Osteoblast (primary cell): ENCODE data around the gene CBX6. TPM values are rescaled to one million over a fixed set of nuclear protein-coding genes. Genes with fewer than 3 reads are reported as not detected.

Experiments used
- DNase-seq: peaks from one replicate; pipeline ENCODE4 v3.0.0; 2011; ENCODE audit warnings: low spot score, mixed read lengths; ENCODE audit not compliant: insufficient read length; ENCODE audit errors: missing footprints
- H2AFZ ChIP-seq: 2 replicates; pipeline ENCODE4 v1.6.0; 2011; ENCODE audit warnings: mild to moderate bottlenecking, low read length
- H3K27ac ChIP-seq: 2 replicates; pipeline ENCODE4 v1.5.1; 2011; ENCODE audit warnings: mild to moderate bottlenecking, low read depth, low read length, moderate library complexity
- H3K27me3 ChIP-seq: 2 replicates; pipeline ENCODE4 v1.6.0; 2012; ENCODE audit warnings: mild to moderate bottlenecking, control low read depth, inconsistent platforms, low read length, moderate library complexity; ENCODE audit not compliant: insufficient read depth
- H3K36me3 ChIP-seq: 2 replicates; pipeline ENCODE4 v1.5.1; 2011; ENCODE audit warnings: mild to moderate bottlenecking, low read length, control low read depth, moderate library complexity; ENCODE audit not compliant: insufficient read depth
- H3K4me1 ChIP-seq: 2 replicates; pipeline ENCODE4 v1.5.1; 2011; ENCODE audit warnings: mild to moderate bottlenecking, low read length, control low read depth, moderate library complexity; ENCODE audit not compliant: insufficient read depth
- H3K4me2 ChIP-seq: 2 replicates; pipeline ENCODE4 v1.6.0; 2011; ENCODE audit warnings: mild to moderate bottlenecking, low read length; ENCODE audit not compliant: insufficient read depth
- H3K4me3 ChIP-seq: fragments of 200-600 bp; sonication (generic); 3 replicates; pipeline ENCODE4 v1.5.1; 2012; ENCODE audit warnings: mild to moderate bottlenecking, low read length, inconsistent platforms; ENCODE audit not compliant: insufficient read depth
- H3K79me2 ChIP-seq: 2 replicates; pipeline ENCODE4 v1.6.0; 2012; ENCODE audit warnings: mild to moderate bottlenecking, low read length, control low read depth, inconsistent platforms; ENCODE audit not compliant: insufficient read depth
- H3K9me3 ChIP-seq: 2 replicates; pipeline ENCODE4 v1.5.1; 2011; ENCODE audit warnings: low read depth, low read length, control low read depth
- H4K20me1 ChIP-seq: 2 replicates; pipeline ENCODE4 v1.6.0; 2012; ENCODE audit warnings: mild to moderate bottlenecking, low read length, control low read depth; ENCODE audit not compliant: insufficient read depth
- total RNA-seq: library from RNA; depleted of rRNA; stranded (reverse); fragments of >200 nt; gene quantifications from 2 replicates; pipeline ENCODE4 v1.2.3, GENCODE V29; 2012
- TF ChIP-seq, protein P1 (sequence below): IDR thresholded peaks from 2 replicates; pipeline ENCODE4 v1.5.1; 2011; ENCODE audit warnings: mild to moderate bottlenecking, low read depth, low read length, moderate library complexity; ENCODE audit errors: extremely low read depth

CBX6 gene
- total RNA-seq, 1 donor = 58.6 TPM

DNA sequence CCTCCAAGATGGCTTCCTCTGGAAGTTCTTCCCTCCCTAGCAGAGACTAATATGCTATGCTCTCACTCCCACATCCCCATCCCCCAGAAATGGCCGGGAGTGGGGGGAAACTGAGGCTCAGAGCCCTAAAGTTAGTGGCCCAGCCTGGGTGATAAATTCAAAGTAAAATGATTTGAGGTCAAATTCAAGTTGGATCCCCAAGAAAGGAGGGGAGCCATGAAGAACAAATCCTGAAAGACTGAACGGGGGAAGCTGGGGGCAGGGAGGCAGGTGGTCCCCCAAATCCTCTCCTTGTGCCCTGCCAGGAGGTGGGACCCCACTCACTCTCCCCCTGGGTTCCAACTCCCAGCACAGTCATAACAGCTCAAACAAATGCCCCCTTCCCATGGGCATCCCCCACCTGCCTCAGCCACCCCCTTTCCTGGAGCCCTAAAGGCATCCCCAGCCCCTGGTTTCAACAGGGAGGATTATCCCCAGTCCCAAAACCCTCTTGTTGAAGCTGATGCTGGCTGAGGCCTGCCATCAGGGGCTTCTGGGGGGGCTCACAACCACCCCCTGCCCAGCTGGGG, 1.1 kb downstream of the CBX6 start:
- Histone ChIP-seq H3K4me3 (peak overlapping the region; percentile 85), H3K27me3 (peaks cover 12% of the 10 kb centered on the region), H3K36me3 (peaks cover 23% of the 10 kb centered on the region), H3K9me3 (no peaks in the 10 kb centered on the region), H3K27ac (peak overlapping the region; percentile 41), H4K20me1 (peaks cover 29% of the 10 kb centered on the region), H3K79me2 (peaks cover 32% of the 10 kb centered on the region), H3K4me1 (peaks cover 10% of the 10 kb centered on the region), H3K4me2 (peak overlapping the region; percentile 87), H2AFZ (peak overlapping the region; percentile 14)
- peak; percentile 50 for DNase-seq
- TF ChIP-seq, protein P1, sequence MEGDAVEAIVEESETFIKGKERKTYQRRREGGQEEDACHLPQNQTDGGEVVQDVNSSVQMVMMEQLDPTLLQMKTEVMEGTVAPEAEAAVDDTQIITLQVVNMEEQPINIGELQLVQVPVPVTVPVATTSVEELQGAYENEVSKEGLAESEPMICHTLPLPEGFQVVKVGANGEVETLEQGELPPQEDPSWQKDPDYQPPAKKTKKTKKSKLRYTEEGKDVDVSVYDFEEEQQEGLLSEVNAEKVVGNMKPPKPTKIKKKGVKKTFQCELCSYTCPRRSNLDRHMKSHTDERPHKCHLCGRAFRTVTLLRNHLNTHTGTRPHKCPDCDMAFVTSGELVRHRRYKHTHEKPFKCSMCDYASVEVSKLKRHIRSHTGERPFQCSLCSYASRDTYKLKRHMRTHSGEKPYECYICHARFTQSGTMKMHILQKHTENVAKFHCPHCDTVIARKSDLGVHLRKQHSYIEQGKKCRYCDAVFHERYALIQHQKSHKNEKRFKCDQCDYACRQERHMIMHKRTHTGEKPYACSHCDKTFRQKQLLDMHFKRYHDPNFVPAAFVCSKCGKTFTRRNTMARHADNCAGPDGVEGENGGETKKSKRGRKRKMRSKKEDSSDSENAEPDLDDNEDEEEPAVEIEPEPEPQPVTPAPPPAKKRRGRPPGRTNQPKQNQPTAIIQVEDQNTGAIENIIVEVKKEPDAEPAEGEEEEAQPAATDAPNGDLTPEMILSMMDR = no peak

GRCh38 chr22:38870312-38870741, 1.7 kb downstream of the CBX6 start:
- Histone ChIP-seq H3K9me3 (no peaks in the 10 kb centered on the region), H2AFZ (peak overlapping the region; percentile 14), H3K27me3 (peaks cover 10% of the 10 kb centered on the region), H3K36me3 (peaks cover 26% of the 10 kb centered on the region), H4K20me1 (peaks cover 33% of the 10 kb centered on the region), H3K79me2 (peaks cover 32% of the 10 kb centered on the region), H3K4me2 (peak overlapping the region; percentile 87), H3K4me1 (peaks cover 10% of the 10 kb centered on the region), H3K27ac (no peak overlapping the region), H3K4me3 (peak overlapping the region; percentile 85)
- peak; percentile 99 for DNase-seq
- TF ChIP-seq, protein P1 = peak; percentile 96

DNA sequence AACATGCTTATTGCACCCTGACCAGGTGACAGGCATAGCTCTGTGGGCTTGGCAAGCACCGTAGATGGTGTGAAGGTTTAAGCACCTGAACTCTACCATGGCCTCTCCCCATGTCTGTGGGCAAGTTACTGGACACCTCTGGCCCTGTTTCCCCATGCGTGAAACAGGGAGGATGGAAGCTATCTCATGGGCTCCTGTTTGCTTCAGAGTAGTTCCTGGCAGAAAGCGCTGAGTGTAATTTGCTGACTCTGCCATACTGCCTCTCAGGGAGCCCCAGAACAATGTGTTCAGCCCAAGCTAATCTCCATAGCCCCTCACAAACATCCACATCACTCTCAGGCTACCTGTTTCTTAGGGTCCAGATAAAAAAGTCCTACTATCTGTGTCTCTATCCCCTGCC, 2.4 kb downstream of the CBX6 start:
- no peak for DNase-seq
- H3K27ac ChIP-seq = no peak overlapping the region
- H3K79me2 ChIP-seq = peaks cover 32% of the 10 kb centered on the region
- peaks cover 5% of the 10 kb centered on the region for H3K27me3 ChIP-seq
- TF ChIP-seq, protein P1 = no peak
- H3K4me2 ChIP-seq = no peak overlapping the region
- H2AFZ ChIP-seq = no peak overlapping the region
- H3K4me3 ChIP-seq = no peak overlapping the region
- no peaks in the 10 kb centered on the region for H3K9me3 ChIP-seq
- peaks cover 40% of the 10 kb centered on the region for H4K20me1 ChIP-seq
- peaks cover 30% of the 10 kb centered on the region for H3K36me3 ChIP-seq
- peaks cover 10% of the 10 kb centered on the region for H3K4me1 ChIP-seq

- H3K4me1 ChIP-seq = peaks cover 10% of the 10 kb centered on the region
- TF ChIP-seq, protein P1 = peak; percentile 93
- H3K27ac ChIP-seq = no peak overlapping the region
- peaks cover 30% of the 10 kb centered on the region for H3K36me3 ChIP-seq
- H3K79me2 ChIP-seq = peaks cover 32% of the 10 kb centered on the region
- H2AFZ ChIP-seq = no peak overlapping the region
- H4K20me1 ChIP-seq = peaks cover 47% of the 10 kb centered on the region
- peaks cover 5% of the 10 kb centered on the region for H3K27me3 ChIP-seq
- H3K4me2 ChIP-seq = no peak overlapping the region
- DNase-seq = peak; percentile 99
- H3K9me3 ChIP-seq = no peaks in the 10 kb centered on the region
- no peak overlapping the region for H3K4me3 ChIP-seq
Observed at GRCh38 chr22:38868886-38869381, 3.1 kb downstream of the CBX6 start.
